K562 (cell line): ENCODE measurements around the gene TENM4. TPM values are rescaled to one million over a fixed set of nuclear protein-coding genes. Genes with fewer than 3 reads are reported as not detected.

Source experiments
- ATAC-seq: fragments of 200-7000 bp; cut with Tn5 transposase; 3 replicates; pipeline ENCODE4 v1.9.1; 2020; ENCODE audit warnings: moderate library complexity
- BruUV-seq: library from RNA; stranded (reverse); fragments of 400-500 nt; replicated peaks from 2 replicates; lab custom pipeline; 2021; lab: Mats Ljungman, UMichigan
- CTCF ChIA-PET: fragments of 300-600 bp; formaldehyde crosslinking; extraction: SDS; loops from one replicate; lab custom pipeline; 2021; ENCODE audit warnings: low intra/inter-chr PET ratio; lab: Yijun Ruan, JAX
- POLR2A ChIA-PET: fragments of 300-600, 350-650 bp; sonication (Branson Sonifier 250); formaldehyde crosslinking; extraction: SDS; loops from one replicate; lab custom pipeline; 2021; ENCODE audit warnings: antibody characterized with exemption, inconsistent platforms; lab: Yijun Ruan, JAX
- DNase-seq, 4 experiments: peaks; one replicate each; pipeline versions ENCODE4 v3.0.0 to v3.0.0-alpha.2; 2011 to 2018; ENCODE audit warnings: low spot score in 3 of 4, mixed read lengths in 3 of 4; ENCODE audit errors: extremely low read depth in 1 of 4
- FAIRE-seq: peaks from 2 replicates; lab custom pipeline; 2011; peaks lifted over from hg19 to GRCh38; lab: Jason Lieb, UNC
- H2AFZ ChIP-seq: 2 replicates; pipeline ENCODE4 v1.6.0; 2011; ENCODE audit warnings: low read depth, low read length, control low read depth, inconsistent platforms
- H3K27ac ChIP-seq: fragments of 200-600 bp; 3 replicates; pipeline ENCODE4 v1.8.0; 2011; ENCODE audit warnings: low read depth, mild to moderate bottlenecking, control low read depth, inconsistent platforms, low read length, moderate library complexity, mixed read lengths; ENCODE audit errors: extremely low read depth
- H3K27me3 ChIP-seq, 2 experiments: fragments of 300-600 bp in 1 of 2; 2 replicates in 1 of 2; 3 replicates in 1 of 2; pipeline versions ENCODE4 v1.6.0 to v1.8.0; 2011; ENCODE audit warnings: inconsistent platforms in 2 of 2, low read length in 2 of 2, mild to moderate bottlenecking in 1 of 2, mixed read lengths in 1 of 2, moderate library complexity in 1 of 2; ENCODE audit not compliant: control insufficient read depth in 2 of 2, insufficient read depth in 2 of 2
- H3K36me3 ChIP-seq: fragments of 300-600 bp; 3 replicates; pipeline ENCODE4 v1.8.0; 2011; ENCODE audit warnings: mild to moderate bottlenecking, low read length, inconsistent platforms; ENCODE audit not compliant: control insufficient read depth, insufficient read depth
- H3K4me1 ChIP-seq, 2 experiments: fragments of 200-600 bp in 1 of 2; replicated peaks in 1 of 2; 2 replicates in 1 of 2; 3 replicates in 1 of 2; pipeline versions ENCODE4 v1.5.1 to v1.8.0; 2011; ENCODE audit warnings: inconsistent platforms in 2 of 2, low read length in 2 of 2, mild to moderate bottlenecking in 1 of 2, mixed read lengths in 1 of 2, moderate library complexity in 1 of 2; ENCODE audit not compliant: control insufficient read depth in 2 of 2, insufficient read depth in 2 of 2
- H3K4me2 ChIP-seq: 2 replicates; pipeline ENCODE4 v1.6.1; 2011; ENCODE audit warnings: low read length, control low read depth, inconsistent platforms, mixed read lengths; ENCODE audit not compliant: insufficient read depth
- H3K4me3 ChIP-seq: fragments of 200-600 bp; sonication (generic), shearing (Covaris generic); 2 replicates; pipeline ENCODE4 v1.5.1; 2016; ENCODE audit warnings: control low read depth, inconsistent platforms
- H3K79me2 ChIP-seq: fragments of 200-600 bp; 3 replicates; pipeline ENCODE4 v1.8.0; 2011; ENCODE audit warnings: low read length, inconsistent platforms; ENCODE audit not compliant: control insufficient read depth, insufficient read depth
- H3K9ac ChIP-seq, 2 experiments: 2 replicates each; pipeline versions ENCODE4 v1.6.0 to v1.6.1; 2011; ENCODE audit warnings: low read depth in 2 of 2, low read length in 2 of 2, control low read depth in 1 of 2, inconsistent platforms in 1 of 2, mild to moderate bottlenecking in 1 of 2, mixed read lengths in 1 of 2; ENCODE audit not compliant: insufficient read depth in 1 of 2
- H3K9me1 ChIP-seq: one replicate; pipeline ENCODE4 v1.6.0; 2011; ENCODE audit warnings: inconsistent platforms, mild to moderate bottlenecking, low read length, moderate library complexity; ENCODE audit not compliant: control insufficient read depth, insufficient read depth
- H3K9me3 ChIP-seq: replicated peaks from 2 replicates; pipeline ENCODE4 v1.5.1; 2011; ENCODE audit warnings: low read depth, low read length, inconsistent platforms; ENCODE audit not compliant: control insufficient read depth, insufficient read depth
- H4K20me1 ChIP-seq: replicated peaks from 2 replicates; pipeline ENCODE4 v1.6.1; 2011; ENCODE audit warnings: low read length, inconsistent platforms, mixed read lengths; ENCODE audit not compliant: control insufficient read depth, insufficient read depth
- ARID1B ChIP-seq: fragments of 450-650 bp; IDR thresholded peaks from 2 replicates; pipeline ENCODE4 v1.6.1; 2016; ENCODE audit warnings: antibody characterized with exemption, mild to moderate bottlenecking, inconsistent platforms
- ATF4 ChIP-seq: fragments of 450-650 bp; formaldehyde crosslinking; IDR thresholded peaks from 2 replicates; pipeline ENCODE4 v1.4.0; 2022; ENCODE audit warnings: mild to moderate bottlenecking, moderate library complexity
- GTF2E2 ChIP-seq: fragments of 200-800 bp; sonication (Bioruptor generic); IDR thresholded peaks from 2 replicates; pipeline ENCODE4 v1.6.1; 2016; ENCODE audit warnings: missing genetic modification characterization, missing compliant biosample characterization
- KDM1A ChIP-seq, 2 experiments: fragments of 450-650 bp; IDR thresholded peaks; 2 replicates each; pipeline ENCODE4 v1.6.1; 2016; ENCODE audit warnings: mild to moderate bottlenecking in 2 of 2
- MCM5 ChIP-seq: fragments of 450-650 bp; IDR thresholded peaks from 2 replicates; pipeline ENCODE4 v1.6.1; 2016; ENCODE audit warnings: low read depth
- NKRF ChIP-seq: fragments of 450-650 bp; IDR thresholded peaks from 2 replicates; pipeline ENCODE4 v1.6.1; 2016; ENCODE audit warnings: borderline replicate concordance
- PHF21A ChIP-seq: fragments of 450-650 bp; IDR thresholded peaks from 2 replicates; pipeline ENCODE4 v1.6.1; 2017; ENCODE audit warnings: low read depth, borderline replicate concordance
- PHF8 ChIP-seq: fragments of 200-600 bp; sonication (generic); IDR thresholded peaks from 2 replicates; pipeline ENCODE4 v1.6.1; 2012; ENCODE audit warnings: mixed run types, mild to moderate bottlenecking, inconsistent platforms, low read length, moderate library complexity, borderline replicate concordance
- TGIF2 ChIP-seq: sonication (generic); formaldehyde crosslinking; IDR thresholded peaks from 2 replicates; pipeline ENCODE4 v1.8.1; 2022; ENCODE audit warnings: mild to moderate bottlenecking, missing genetic modification reagents, moderate library complexity
- ZC3H11A ChIP-seq: IDR thresholded peaks from 2 replicates; pipeline ENCODE4 v1.6.1; 2012; ENCODE audit warnings: low read depth, low read length, improper control_type of control experiment
- ZNF3 ChIP-seq: fragments of 250-450 bp; sonication (Bioruptor Pico); IDR thresholded peaks from 2 replicates; pipeline ENCODE4 v1.5.0; 2021; ENCODE audit warnings: mild to moderate bottlenecking, moderate library complexity
- WGBS: fragments of 100-300 bp; shearing (Covaris generic); methylation state at CpG from one replicate; pipeline ENCODE4 v1.1.6; 2016; ENCODE audit warnings: low coverage, mixed read lengths; ENCODE audit not compliant: insufficient coverage; ENCODE audit errors: missing lambda C conversion rate; 5-methylcytosine and 5-hydroxymethylcytosine counted together
- in situ Hi-C: fragments of 300-500 bp; cut with MboI; formaldehyde crosslinking; loops from 4 replicates; pipeline ENCODE4 v1.15.0; 2018; ENCODE audit warnings: inconsistent platforms, mixed read lengths
- intact Hi-C: fragments of 100-400 bp; cut with micrococcal nuclease; formaldehyde crosslinking; loops from 2 replicates; pipeline ENCODE4 v1.14.2; 2022
- polyA plus RNA-seq, 8 experiments: library from polyadenylated mRNA; depleted of rRNA in 4 of 8; stranded (reverse) in 5 of 8; unstranded in 3 of 8; fragments of >200 nt; fragmentation: Nextera tagmentation in 2 of 8; fragmentation: Illumina TruSeq in 1 of 8; extraction: Ambion mirVana in 2 of 8; extraction: Trizol in 1 of 8; gene quantifications; 2 replicates each; pipeline versions ENCODE4 v1.2.1 to v1.2.3, GENCODE V29; 2011 to 2014; ENCODE audit warnings: inconsistent platforms in 1 of 8, missing spikeins in 1 of 8
- total RNA-seq, 7 experiments: library from RNA; depleted of rRNA in 6 of 7; stranded (reverse); fragments of >200 nt in 6 of 7; fragmentation: Illumina TruSeq in 2 of 7; extraction: Trizol in 2 of 7; gene quantifications; 2 replicates each; pipeline versions ENCODE4 v1.2.1 to v1.2.3, GENCODE V29; 2011 to 2021; ENCODE audit warnings: low replicate concordance in 1 of 7

Gene TENM4
- total and polyA plus RNA-seq, 9 of the 15 experiments (the other 6 are each of a cell fraction or from before 2014, with no cell fraction given), result 0.16 TPM; not detected in 8

- POLR2A ChIA-PET, result no interaction called here
- no peak overlapping the region for H2AFZ ChIP-seq
- in situ Hi-C loops (no loop called here), intact Hi-C loops (no loop called here)
- H3K9ac ChIP-seq, result no peak overlapping the region
- DNase-seq, result no peak
- no peak overlapping the region for H3K4me3 ChIP-seq
- no peaks in the 10 kb centered on the region for H3K4me1 ChIP-seq
- no peaks in the 10 kb centered on the region for H3K27me3 ChIP-seq
- H3K9me1 ChIP-seq, result no peaks in the 10 kb centered on the region
- H4K20me1 ChIP-seq, result no peaks in the 10 kb centered on the region
- no peak for ATAC-seq
- H3K27ac ChIP-seq, result no peak overlapping the region
- H3K4me2 ChIP-seq, result no peak overlapping the region
- FAIRE-seq, result no peak
- H3K36me3 ChIP-seq, result no peaks in the 10 kb centered on the region
- 0% methylated on average over 3 of the region's 3 CpGs for WGBS
- BruUV-seq, result no TSS peak
- no peaks in the 10 kb centered on the region for H3K79me2 ChIP-seq
- CTCF ChIA-PET, result no interaction called here
- TF ChIP-seq ARID1B, result no peak
- TF ChIP-seq NKRF, result no peak
- no peak for TF ChIP-seq KDM1A (IDR thresholded peaks at IDR 0.05)
- TF ChIP-seq MCM5, result no peak
- TF ChIP-seq TGIF2, result no peak
- TF ChIP-seq ATF4 (CRISPR knock-in tag), result no peak
- TF ChIP-seq ZNF3 (CRISPR knock-in tag), result no peak
- TF ChIP-seq PHF21A, result no peak
- no peak for TF ChIP-seq GTF2E2 (tag)
- no peak for TF ChIP-seq PHF8
- no peak for TF ChIP-seq ZC3H11A
- no peaks in the 10 kb centered on the region for H3K9me3 ChIP-seq
These were observed 96.0 kb downstream of the TENM4 start for GRCh38 chr11:79344753-79345294.
